HT-29 (cell line): ENCODE results near the gene FASTK. TPM values are rescaled to one million over a fixed set of nuclear protein-coding genes. Genes with fewer than 3 reads are reported as not detected.
"Not testable (repeated sequence)": the region's sequence is repeated elsewhere in the genome, so short reads cannot be mapped to it uniquely, and the experiment has no call there.

Experiments used
- DNase-seq: peaks from one replicate; pipeline ENCODE4 v3.0.0-alpha.2; 2015; ENCODE audit warnings: low spot score
- total RNA-seq: library from RNA; depleted of rRNA; stranded (reverse); fragments of >200 nt; shearing (Covaris generic); gene quantifications from 2 replicates; pipeline ENCODE4 v1.2.3, GENCODE V29; 2014

The FASTK gene
- total RNA-seq, 1 experiment from 2014 or later: 300 TPM

GRCh38 chr7:151053096-151053495 lies 27.5 kb downstream of the FASTK start:
- DNase-seq: no peak

GRCh38 chr7:151051108-151051507 lies 29.5 kb downstream of the FASTK start:
- DNase-seq: no peak

- DNase-seq: no peak
These were observed 31.6 kb downstream of the FASTK start for GRCh38 chr7:151048911-151049463.

GRCh38 chr7:151047976-151048815 lies 32.4 kb downstream of the FASTK start, which contains the start of gene ASIC3:
ASIC3 (plus strand) TSS chr7:151048531; CDS start chr7:151048886, 355 bp downstream.
- no peak for DNase-seq

- peak; percentile 60 for DNase-seq
These were observed 33.7 kb downstream of the FASTK start for GRCh38 chr7:151046603-151047573.

GRCh38 chr7:151045967-151046366 lies 34.6 kb downstream of the FASTK start:
- no peak for DNase-seq

GRCh38 chr7:151045262-151045661 lies 35.3 kb downstream of the FASTK start:
- no peak for DNase-seq

- no peak for DNase-seq
These were observed 36.6 kb downstream of the FASTK start for GRCh38 chr7:151043959-151044358.

GRCh38 chr7:151043449-151043848 lies 37.2 kb downstream of the FASTK start:
- not testable (repeated sequence) for DNase-seq

- DNase-seq: no peak
These were observed 39.8 kb downstream of the FASTK start for GRCh38 chr7:151040616-151041375.

GRCh38 chr7:151039850-151040548 lies 40.6 kb downstream of the FASTK start:
- DNase-seq: no peak

- DNase-seq: peak; percentile 95
These were observed 41.4 kb downstream of the FASTK start for GRCh38 chr7:151038951-151039849.

GRCh38 chr7:151035902-151036301 lies 44.7 kb downstream of the FASTK start:
- DNase-seq: no peak

GRCh38 chr7:151035026-151035717 lies 45.4 kb downstream of the FASTK start:
- no peak for DNase-seq

GRCh38 chr7:151034312-151035025 lies 46.1 kb downstream of the FASTK start:
- no peak for DNase-seq

- no peak for DNase-seq
These were observed 46.8 kb downstream of the FASTK start for GRCh38 chr7:151033864-151034249.

- DNase-seq: peak; percentile 42
These were observed 47.4 kb downstream of the FASTK start for GRCh38 chr7:151032936-151033863.
